Caco-2 (cell line): ENCODE results near the gene LIMS1. TPM values are rescaled to one million over a fixed set of nuclear protein-coding genes. Genes with fewer than 3 reads are reported as not detected.

Experiments used
- BruUV-seq: library from RNA; stranded (reverse); fragments of 400-500 nt; replicated peaks from 2 replicates; lab custom pipeline; 2021; lab: Mats Ljungman, UMichigan
- CTCF ChIA-PET: fragments of 300-600 bp; sonication (Branson Sonifier 250); formaldehyde crosslinking; loops from one replicate; lab custom pipeline; 2022; ENCODE audit warnings: antibody characterized with exemption; lab: Charles Lee
- POLR2A ChIA-PET: fragments of 300-600 bp; sonication (Branson Sonifier 250); formaldehyde crosslinking; loops from one replicate; lab custom pipeline; 2022; ENCODE audit warnings: antibody characterized with exemption; lab: Charles Lee
- DNase-seq, 2 experiments: peaks; one replicate each; pipeline versions ENCODE4 v3.0.0 to v3.0.0-alpha.2; 2020 to 2022
- H3K27me3 ChIP-seq: replicated peaks from 2 replicates; pipeline ENCODE4 v1.6.0; 2011; ENCODE audit warnings: low read length; ENCODE audit not compliant: control insufficient read depth, insufficient read depth
- H3K36me3 ChIP-seq: 2 replicates; pipeline ENCODE4 v1.5.1; 2011; ENCODE audit warnings: low read length; ENCODE audit not compliant: control insufficient read depth, insufficient read depth
- H3K4me1 ChIP-seq: fragments of 250-450 bp; sonication (Bioruptor Pico); 2 replicates; pipeline ENCODE4 v1.5.1; 2020; ENCODE audit warnings: mild to moderate bottlenecking
- H3K4me3 ChIP-seq: 2 replicates; pipeline ENCODE4 v1.5.1; 2011; ENCODE audit warnings: low read depth, mild to moderate bottlenecking, control low read depth, low read length
- H3K9me3 ChIP-seq: fragments of 250-450 bp; sonication (Bioruptor Pico); 2 replicates; pipeline ENCODE4 v1.5.1; 2020; ENCODE audit warnings: mild to moderate bottlenecking, moderate library complexity
- H3K27ac Mint-ChIP-seq: one replicate; pipeline ENCODE4 v1.8.0; 2022; ENCODE audit warnings: mixed read lengths; ENCODE audit not compliant: unreplicated experiment
- H3K27me3 Mint-ChIP-seq: one replicate; pipeline ENCODE4 v1.8.0; 2022; ENCODE audit warnings: mixed read lengths; ENCODE audit not compliant: insufficient read depth, unreplicated experiment
- H3K36me3 Mint-ChIP-seq: one replicate; pipeline ENCODE4 v1.8.0; 2022; ENCODE audit warnings: mild to moderate bottlenecking, mixed read lengths; ENCODE audit not compliant: insufficient read depth, unreplicated experiment
- H3K4me1 Mint-ChIP-seq: one replicate; pipeline ENCODE4 v1.8.0; 2022; ENCODE audit warnings: low read depth, mixed read lengths; ENCODE audit not compliant: unreplicated experiment
- H3K4me3 Mint-ChIP-seq: one replicate; pipeline ENCODE4 v1.8.0; 2022; ENCODE audit warnings: mild to moderate bottlenecking, moderate library complexity, mixed read lengths; ENCODE audit not compliant: unreplicated experiment
- H3K9me3 Mint-ChIP-seq: one replicate; pipeline ENCODE4 v1.8.0; 2022; ENCODE audit warnings: mixed read lengths; ENCODE audit not compliant: unreplicated experiment
- CTCF ChIP-seq, 2 experiments: fragments of 200-600 bp in 1 of 2; IDR thresholded peaks; 1 replicate in 1 of 2; 2 replicates in 1 of 2; pipeline versions ENCODE4 v1.5.1 to v1.8.0; 2011 to 2022; ENCODE audit warnings: antibody characterized with exemption in 1 of 2, control low read depth in 1 of 2, inconsistent platforms in 1 of 2, low read depth in 1 of 2, low read length in 1 of 2, mild to moderate bottlenecking in 1 of 2, moderate library complexity in 1 of 2; ENCODE audit not compliant: insufficient read depth in 1 of 2, severe bottlenecking in 1 of 2, unreplicated experiment in 1 of 2
- intact Hi-C: fragments of 100-400 bp; cut with micrococcal nuclease; formaldehyde crosslinking; loops from one replicate; pipeline ENCODE4 v1.10.0; 2022; ENCODE audit not compliant: unreplicated experiment
- total RNA-seq: library from RNA; stranded (reverse); gene quantifications from 2 replicates; pipeline ENCODE4 v1.2.3, GENCODE V29; 2022

Gene LIMS1
- total RNA-seq, 1 experiment from 2014 or later = 75.2 TPM

- Histone ChIP-seq H3K36me3 (no peaks in the 10 kb centered on the region), H3K4me3 (no peak overlapping the region), H3K4me1 (peaks cover 12% of the 10 kb centered on the region; the same call in 1 of the 2 replicates), H3K27me3 (no peaks in the 10 kb centered on the region), H3K9me3 (no peaks in the 10 kb centered on the region)
- Mint-ChIP-seq H3K4me3 (no peak overlapping the region), H3K27ac (peak overlapping the region; percentile 2), H3K27me3 (no peaks in the 10 kb centered on the region), H3K4me1 (peaks cover 36% of the 10 kb centered on the region), H3K36me3 (peaks cover 5% of the 10 kb centered on the region), H3K9me3 (no peaks in the 10 kb centered on the region)
- POLR2A ChIA-PET = interaction anchor here (1.1 kb wide), 1 partner anchor 53 kb away, joined by 3 read pairs; no protein-coding TSS in a partner anchor
- CTCF ChIA-PET = interaction anchor here (0.8 to 1.0 kb wide), 2 partner anchors 50 to 371 kb away, joined by 3 to 4 read pairs; no protein-coding TSS in a partner anchor
- BruUV-seq = no TSS peak
- no peak for DNase-seq
- no peak for TF ChIP-seq CTCF (IDR thresholded peaks at IDR 0.05; ENCODE audit: insufficient read depth in 1 of 2, low read depth in 1 of 2, low read length in 1 of 2, severe bottlenecking in 1 of 2, unreplicated experiment in 1 of 2)
- intact Hi-C loops = no loop called here
Measured at GRCh38 chr2:108586631-108587030, 52.4 kb downstream of the LIMS1 start.

- no peaks in the 10 kb centered on the region for H3K27me3 Mint-ChIP-seq
- BruUV-seq = no TSS peak
- no peaks in the 10 kb centered on the region for H3K9me3 Mint-ChIP-seq
- ChIA-PET POLR2A (no interaction called here), CTCF (interaction anchor here (0.8 kb wide), 1 partner anchor 49 kb away, joined by 4 read pairs; no protein-coding TSS in a partner anchor)
- DNase-seq = no peak
- no peaks in the 10 kb centered on the region for H3K36me3 ChIP-seq
- H3K9me3 ChIP-seq = no peaks in the 10 kb centered on the region
- no peaks in the 10 kb centered on the region for H3K27me3 ChIP-seq
- peaks cover 14% of the 10 kb centered on the region for H3K4me1 ChIP-seq
- peaks cover 36% of the 10 kb centered on the region for H3K4me1 Mint-ChIP-seq
- no peak for TF ChIP-seq CTCF (IDR thresholded peaks at IDR 0.05; ENCODE audit: insufficient read depth in 1 of 2, low read depth in 1 of 2, low read length in 1 of 2, severe bottlenecking in 1 of 2, unreplicated experiment in 1 of 2)
- H3K4me3 ChIP-seq = no peak overlapping the region
- intact Hi-C loops = no loop called here
- peak overlapping the region; percentile 2 for H3K27ac Mint-ChIP-seq
- H3K36me3 Mint-ChIP-seq = peaks cover 5% of the 10 kb centered on the region
- H3K4me3 Mint-ChIP-seq = no peak overlapping the region
Measured at GRCh38 chr2:108587621-108588020, 53.4 kb downstream of the LIMS1 start.

- Mint-ChIP-seq H3K27me3 (no peaks in the 10 kb centered on the region), H3K36me3 (peaks cover 5% of the 10 kb centered on the region), H3K9me3 (no peaks in the 10 kb centered on the region), H3K4me3 (no peak overlapping the region), H3K27ac (peak overlapping the region; percentile 2), H3K4me1 (peaks cover 41% of the 10 kb centered on the region)
- Histone ChIP-seq H3K27me3 (no peaks in the 10 kb centered on the region), H3K36me3 (no peaks in the 10 kb centered on the region), H3K9me3 (no peaks in the 10 kb centered on the region), H3K4me3 (no peak overlapping the region), H3K4me1 (peaks cover 19% of the 10 kb centered on the region)
- DNase-seq = no peak
- ChIA-PET CTCF (interaction anchor here (0.8 kb wide), 1 partner anchor 48 kb away, joined by 4 read pairs; no protein-coding TSS in a partner anchor), POLR2A (no interaction called here)
- no peak for TF ChIP-seq CTCF (IDR thresholded peaks at IDR 0.05; ENCODE audit: insufficient read depth in 1 of 2, low read depth in 1 of 2, low read length in 1 of 2, severe bottlenecking in 1 of 2, unreplicated experiment in 1 of 2)
- no TSS peak for BruUV-seq
- intact Hi-C loops = no loop called here
Measured at GRCh38 chr2:108588070-108588668, 53.9 kb downstream of the LIMS1 start.
